ENCODE results near the gene CCDC120.

CCDC120 gene, protein sequence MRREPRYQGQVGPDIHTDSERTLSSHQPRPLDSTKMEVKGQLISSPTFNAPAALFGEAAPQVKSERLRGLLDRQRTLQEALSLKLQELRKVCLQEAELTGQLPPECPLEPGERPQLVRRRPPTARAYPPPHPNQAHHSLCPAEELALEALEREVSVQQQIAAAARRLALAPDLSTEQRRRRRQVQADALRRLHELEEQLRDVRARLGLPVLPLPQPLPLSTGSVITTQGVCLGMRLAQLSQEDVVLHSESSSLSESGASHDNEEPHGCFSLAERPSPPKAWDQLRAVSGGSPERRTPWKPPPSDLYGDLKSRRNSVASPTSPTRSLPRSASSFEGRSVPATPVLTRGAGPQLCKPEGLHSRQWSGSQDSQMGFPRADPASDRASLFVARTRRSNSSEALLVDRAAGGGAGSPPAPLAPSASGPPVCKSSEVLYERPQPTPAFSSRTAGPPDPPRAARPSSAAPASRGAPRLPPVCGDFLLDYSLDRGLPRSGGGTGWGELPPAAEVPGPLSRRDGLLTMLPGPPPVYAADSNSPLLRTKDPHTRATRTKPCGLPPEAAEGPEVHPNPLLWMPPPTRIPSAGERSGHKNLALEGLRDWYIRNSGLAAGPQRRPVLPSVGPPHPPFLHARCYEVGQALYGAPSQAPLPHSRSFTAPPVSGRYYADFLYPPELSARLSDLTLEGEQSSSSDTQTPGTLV

DNA sequence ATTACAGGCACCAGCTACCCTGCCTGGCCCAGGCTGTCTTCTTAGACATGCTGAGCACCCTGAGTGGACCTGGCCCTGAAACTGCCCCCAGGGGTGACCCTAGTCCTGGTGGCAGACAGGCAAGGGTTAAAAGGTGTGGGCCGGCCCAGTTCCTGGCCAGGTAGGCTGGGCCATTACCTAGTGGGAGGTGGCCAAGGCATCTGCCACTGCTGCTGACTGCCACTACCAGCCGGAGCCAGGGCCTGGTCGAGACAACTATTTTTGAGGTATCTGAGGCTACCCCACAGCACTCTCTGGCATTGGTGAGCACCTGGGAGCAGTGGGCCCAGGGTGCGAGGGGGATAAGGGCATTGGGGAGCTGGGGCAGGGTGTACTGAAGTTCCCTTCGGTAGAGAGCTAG, at the start of gene CCDC120:
Gene CCDC120, plus strand, starts transcription at position 206 of the 400 bp plus-strand sequence. CDS start 3,043 bp downstream, outside the sequence.
- H2AFZ ChIP-seq (ENCODE audit: low read length), result no peak within 1 kb of the TSS
- no peaks in the 10 kb centered on the region for H3K27me3 ChIP-seq (ENCODE audit: insufficient read depth, low read length, poor library complexity, severe bottlenecking)
- TF ChIP-seq, protein P1, sequence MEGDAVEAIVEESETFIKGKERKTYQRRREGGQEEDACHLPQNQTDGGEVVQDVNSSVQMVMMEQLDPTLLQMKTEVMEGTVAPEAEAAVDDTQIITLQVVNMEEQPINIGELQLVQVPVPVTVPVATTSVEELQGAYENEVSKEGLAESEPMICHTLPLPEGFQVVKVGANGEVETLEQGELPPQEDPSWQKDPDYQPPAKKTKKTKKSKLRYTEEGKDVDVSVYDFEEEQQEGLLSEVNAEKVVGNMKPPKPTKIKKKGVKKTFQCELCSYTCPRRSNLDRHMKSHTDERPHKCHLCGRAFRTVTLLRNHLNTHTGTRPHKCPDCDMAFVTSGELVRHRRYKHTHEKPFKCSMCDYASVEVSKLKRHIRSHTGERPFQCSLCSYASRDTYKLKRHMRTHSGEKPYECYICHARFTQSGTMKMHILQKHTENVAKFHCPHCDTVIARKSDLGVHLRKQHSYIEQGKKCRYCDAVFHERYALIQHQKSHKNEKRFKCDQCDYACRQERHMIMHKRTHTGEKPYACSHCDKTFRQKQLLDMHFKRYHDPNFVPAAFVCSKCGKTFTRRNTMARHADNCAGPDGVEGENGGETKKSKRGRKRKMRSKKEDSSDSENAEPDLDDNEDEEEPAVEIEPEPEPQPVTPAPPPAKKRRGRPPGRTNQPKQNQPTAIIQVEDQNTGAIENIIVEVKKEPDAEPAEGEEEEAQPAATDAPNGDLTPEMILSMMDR (conservative IDR thresholded peaks at IDR 0.05; ENCODE audit: low read length), result no peak
- no peak for TF ChIP-seq EZH2phosphoT487 (IDR thresholded peaks at IDR 0.05; ENCODE audit: borderline replicate concordance)
- H3F3A ChIP-seq (ENCODE audit: low read depth), result no peaks in the 10 kb centered on the region
- no peaks in the 10 kb centered on the region; the same call in 1 of the 2 replicates for H3K36me3 ChIP-seq (ENCODE audit: insufficient read depth, low read length)
- peaks cover 2% of the 10 kb centered on the region for H4K20me1 ChIP-seq (ENCODE audit: insufficient read depth, low read length, poor library complexity, severe bottlenecking)
- no peaks in the 10 kb centered on the region for H3K9me2 ChIP-seq (replicated peaks; ENCODE audit: low read depth, low read length)
- no peak within 1 kb of the TSS for H3K4me3 ChIP-seq (ENCODE audit: low read length, poor library complexity, severe bottlenecking)
- no peak within 1 kb of the TSS for H3K9ac ChIP-seq (ENCODE audit: low read depth, low read length, poor library complexity, severe bottlenecking)
- peaks cover 26% of the 10 kb centered on the region for H3K79me2 ChIP-seq (ENCODE audit: insufficient read depth, low read length)
- H3K4me1 ChIP-seq (ENCODE audit: insufficient read depth, low read length, poor library complexity, severe bottlenecking), result peaks cover 14% of the 10 kb centered on the region
- H3K9me3 ChIP-seq (ENCODE audit: insufficient read depth, low read depth, low read length), result no peaks in the 10 kb centered on the region
- H3K4me2 ChIP-seq (ENCODE audit: low read depth, low read length, poor library complexity, severe bottlenecking), result no peak within 1 kb of the TSS

DNA sequence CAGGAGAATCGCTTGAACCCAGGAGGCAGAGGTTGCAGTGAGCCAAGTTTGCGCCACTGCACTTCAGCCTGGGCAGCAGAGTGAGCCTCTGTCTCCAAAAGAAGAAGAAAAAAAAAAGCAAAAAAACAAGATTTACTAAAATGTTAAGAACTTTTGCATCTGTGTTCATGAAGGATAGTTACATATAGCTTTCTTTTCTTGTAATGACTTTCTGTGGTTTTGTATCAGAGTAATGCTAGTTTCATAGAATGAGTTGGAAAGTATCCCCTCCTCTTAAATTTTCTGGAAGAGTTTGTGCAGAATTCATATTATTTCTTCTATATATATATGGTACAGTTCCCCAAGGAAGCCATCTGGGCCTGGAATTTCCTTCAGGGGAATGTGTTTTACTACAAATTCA, 39.7 kb upstream of the CCDC120 start:
- Histone ChIP-seq H3K27me3 (ENCODE audit: insufficient read depth, low read length, poor library complexity, severe bottlenecking) (no peaks in the 10 kb centered on the region), H3K9ac (ENCODE audit: low read depth, low read length, poor library complexity, severe bottlenecking) (no peak overlapping the region), H3K4me2 (ENCODE audit: low read depth, low read length, poor library complexity, severe bottlenecking) (no peak overlapping the region), H3K4me1 (ENCODE audit: insufficient read depth, low read length, poor library complexity, severe bottlenecking) (no peaks in the 10 kb centered on the region), H3K9me3 (ENCODE audit: insufficient read depth, low read depth, low read length) (no peaks in the 10 kb centered on the region), H3F3A (ENCODE audit: low read depth) (no peaks in the 10 kb centered on the region), H3K9me2 (replicated peaks; ENCODE audit: low read depth, low read length) (no peaks in the 10 kb centered on the region), H3K79me2 (ENCODE audit: insufficient read depth, low read length) (no peaks in the 10 kb centered on the region), H2AFZ (ENCODE audit: low read length) (no peak overlapping the region), H4K20me1 (ENCODE audit: insufficient read depth, low read length, poor library complexity, severe bottlenecking) (no peaks in the 10 kb centered on the region), H3K36me3 (ENCODE audit: insufficient read depth, low read length) (no peaks in the 10 kb centered on the region), H3K4me3 (ENCODE audit: low read length, poor library complexity, severe bottlenecking) (no peak overlapping the region)
- no peak for TF ChIP-seq EZH2phosphoT487 (IDR thresholded peaks at IDR 0.05; ENCODE audit: borderline replicate concordance)
- TF ChIP-seq, protein P1 (conservative IDR thresholded peaks at IDR 0.05; ENCODE audit: low read length), result no peak

DNA sequence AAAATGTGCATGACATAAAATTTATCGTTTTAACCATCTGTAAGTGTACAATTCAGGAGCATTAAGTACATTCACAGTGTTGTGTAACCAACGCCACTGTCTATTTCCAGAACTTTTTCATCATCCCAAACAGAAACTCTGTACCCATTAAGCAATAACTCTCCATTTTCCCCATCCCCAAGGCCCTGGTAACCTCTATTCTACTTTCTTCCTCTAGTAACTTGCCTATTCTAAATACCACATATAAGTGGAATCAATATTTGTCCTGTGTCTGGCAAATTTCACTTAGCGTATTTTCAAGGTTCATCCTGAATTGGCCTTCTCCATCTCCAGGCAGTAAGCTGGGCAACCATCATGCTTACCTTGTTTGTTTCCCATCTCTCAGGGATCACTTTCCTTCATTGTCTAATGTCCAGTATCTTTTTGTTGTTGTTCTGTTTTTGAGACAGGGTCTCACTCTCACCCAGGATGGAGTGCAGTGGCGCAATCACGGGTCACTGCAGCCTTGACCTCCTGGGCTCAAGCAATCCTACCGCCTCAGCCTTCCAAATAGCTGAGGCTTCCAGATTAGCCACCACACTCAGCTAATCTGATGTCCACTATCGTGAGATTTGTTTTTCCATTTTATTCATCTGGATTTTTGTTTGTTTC, 39.1 kb upstream of the CCDC120 start:
- H4K20me1 ChIP-seq (ENCODE audit: insufficient read depth, low read length, poor library complexity, severe bottlenecking), result no peaks in the 10 kb centered on the region
- TF ChIP-seq EZH2phosphoT487 (IDR thresholded peaks at IDR 0.05; ENCODE audit: borderline replicate concordance), result no peak
- TF ChIP-seq, protein P1 (conservative IDR thresholded peaks at IDR 0.05; ENCODE audit: low read length), result no peak

More for the DNA sequence above, 39.1 kb upstream of the CCDC120 start:
- no peaks in the 10 kb centered on the region for H3K4me1 ChIP-seq (ENCODE audit: insufficient read depth, low read length, poor library complexity, severe bottlenecking)
- no peaks in the 10 kb centered on the region for H3K36me3 ChIP-seq (ENCODE audit: insufficient read depth, low read length)
- no peaks in the 10 kb centered on the region for H3K9me2 ChIP-seq (replicated peaks; ENCODE audit: low read depth, low read length)
- no peak overlapping the region for H2AFZ ChIP-seq (ENCODE audit: low read length)
- H3K4me2 ChIP-seq (ENCODE audit: low read depth, low read length, poor library complexity, severe bottlenecking), result no peak overlapping the region
- H3K79me2 ChIP-seq (ENCODE audit: insufficient read depth, low read length), result no peaks in the 10 kb centered on the region
- no peaks in the 10 kb centered on the region for H3K9me3 ChIP-seq (ENCODE audit: insufficient read depth, low read depth, low read length)
- no peaks in the 10 kb centered on the region for H3K27me3 ChIP-seq (ENCODE audit: insufficient read depth, low read length, poor library complexity, severe bottlenecking)
- H3K9ac ChIP-seq (ENCODE audit: low read depth, low read length, poor library complexity, severe bottlenecking), result no peak overlapping the region
- H3K4me3 ChIP-seq (ENCODE audit: low read length, poor library complexity, severe bottlenecking), result no peak overlapping the region
- H3F3A ChIP-seq (ENCODE audit: low read depth), result no peaks in the 10 kb centered on the region
